Sigmoid colon (tissue), 7 donors: ENCODE measurements around the gene NRG2. TPM values are rescaled to one million over a fixed set of nuclear protein-coding genes. Genes with fewer than 3 reads are reported as not detected.

Source experiments
- DNase-seq: peaks from one replicate; pipeline ENCODE4 v3.0.0-alpha.2; 2019
- H3K27ac ChIP-seq, 4 donors: fragments of 200-600 bp; sonication (generic); one replicate each; pipeline ENCODE4 v1.5.1; 2016 to 2019; ENCODE audit warnings: mild to moderate bottlenecking in 1 of 4
- H3K27me3 ChIP-seq, 3 donors: fragments of 200-600 bp; sonication (generic); one replicate each; pipeline ENCODE4 v1.5.1; 2019; ENCODE audit warnings: mild to moderate bottlenecking in 1 of 3
- H3K36me3 ChIP-seq, 4 donors: fragments of 200-600 bp; sonication (generic); one replicate each; pipeline ENCODE4 v1.5.1; 2016 to 2019
- H3K4me1 ChIP-seq, 4 donors: fragments of 200-600 bp; sonication (generic); one replicate each; pipeline ENCODE4 v1.5.1; 2017 to 2019
- H3K4me3 ChIP-seq, 4 donors: fragments of 200-600 bp; sonication (generic); one replicate each; pipeline ENCODE4 v1.5.1; 2017 to 2019; ENCODE audit warnings: mild to moderate bottlenecking in 2 of 4, moderate library complexity in 1 of 4
- H3K9me3 ChIP-seq, 4 donors: fragments of 200-600 bp in 3 of 4; sonication (generic) in 3 of 4; one replicate each; pipeline versions ENCODE4 v1.5.1 to v1.6.1; 2013 to 2019
- EP300 ChIP-seq, 4 donors: sonication (generic); formaldehyde crosslinking; IDR thresholded peaks; one replicate each; pipeline ENCODE4 v1.6.1; 2017; ENCODE audit warnings: antibody characterized with exemption in 4 of 4
- POLR2A ChIP-seq, 2 donors: fragments of 450-650 bp; IDR thresholded peaks; one replicate each; pipeline ENCODE4 v1.6.1; 2016; ENCODE audit warnings: antibody characterized with exemption in 2 of 2, mild to moderate bottlenecking in 2 of 2, moderate library complexity in 2 of 2
- POLR2AphosphoS5 ChIP-seq, 4 donors: sonication (generic); formaldehyde crosslinking; IDR thresholded peaks; one replicate each; pipeline ENCODE4 v1.6.1; 2017; ENCODE audit warnings: antibody characterized with exemption in 4 of 4
- WGBS, 2 donors: extraction: QIAGEN DNeasy Blood & Tissue Kit; methylation state at CpG; one replicate each; pipeline ENCODE4 v1.1.7; 2013; 5-methylcytosine and 5-hydroxymethylcytosine counted together
- intact Hi-C: fragments of 100-400 bp; cut with DNase I; formaldehyde crosslinking; loops from one replicate; pipeline ENCODE4 v1.15.1; 2023
- polyA plus RNA-seq, 3 donors: library from polyadenylated mRNA; stranded (reverse); fragments of 200-250 nt; gene quantifications; one replicate each; pipeline ENCODE4 v1.2.3, GENCODE V29; 2013
- total RNA-seq, 4 donors: library from RNA; depleted of rRNA; stranded (reverse); fragments of >200 nt; gene quantifications; one replicate each; pipeline ENCODE4 v1.1.0, GENCODE V29; 2016
- TF ChIP-seq, protein P1 (sequence below), 4 experiments: fragments of 450-650 bp in 3 of 4; fragments of 200-600 bp in 1 of 4; IDR thresholded peaks; one replicate each; pipeline ENCODE4 v1.5.1; 2016 to 2019; ENCODE audit warnings: antibody characterized with exemption in 4 of 4, mild to moderate bottlenecking in 3 of 4, moderate library complexity in 2 of 4
- donor health status: healthy with polysubstance abuse.
- donor health status: Bipolar disorder and iron deficiency.
- donor health status: healthy.

NRG2 gene
- total and polyA plus RNA-seq, 7 donors = 0.80 to 11.9 (median 4.8) TPM; not detected in 2

DNA sequence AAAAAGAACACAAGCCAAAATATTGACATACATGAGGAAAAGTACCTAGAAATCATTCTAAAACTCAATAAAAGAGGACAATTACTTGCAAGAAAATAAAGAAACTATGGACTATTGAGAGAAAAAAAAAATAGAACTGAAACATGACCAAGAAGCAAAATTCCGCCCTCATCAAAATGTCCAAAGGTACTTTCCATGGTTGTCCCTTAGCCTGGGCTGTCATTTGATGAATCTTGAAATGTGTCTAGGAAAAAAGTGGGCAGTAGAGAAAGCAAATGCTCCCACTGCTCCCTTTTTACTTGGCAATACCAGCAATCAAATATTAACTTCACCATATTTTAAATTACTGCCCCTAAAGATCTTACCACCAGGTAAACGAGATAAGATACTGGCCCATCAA, 10.8 kb downstream of the NRG2 start:
- Histone ChIP-seq H3K36me3 (no peaks in the 10 kb centered on the region), H3K9me3 (no peaks in the 10 kb centered on the region), H3K27me3 (no peaks in the 10 kb centered on the region), H3K4me1 (peaks cover 0 to 19% (median 2%) of the 10 kb centered on the region in 4 donors), H3K4me3 (no peak overlapping the region), H3K27ac (no peak overlapping the region)
- no peak for DNase-seq
- 78 to 83% methylated on average over 2 of the region's 2 CpGs for WGBS, 2 donors
- TF ChIP-seq, protein P1, sequence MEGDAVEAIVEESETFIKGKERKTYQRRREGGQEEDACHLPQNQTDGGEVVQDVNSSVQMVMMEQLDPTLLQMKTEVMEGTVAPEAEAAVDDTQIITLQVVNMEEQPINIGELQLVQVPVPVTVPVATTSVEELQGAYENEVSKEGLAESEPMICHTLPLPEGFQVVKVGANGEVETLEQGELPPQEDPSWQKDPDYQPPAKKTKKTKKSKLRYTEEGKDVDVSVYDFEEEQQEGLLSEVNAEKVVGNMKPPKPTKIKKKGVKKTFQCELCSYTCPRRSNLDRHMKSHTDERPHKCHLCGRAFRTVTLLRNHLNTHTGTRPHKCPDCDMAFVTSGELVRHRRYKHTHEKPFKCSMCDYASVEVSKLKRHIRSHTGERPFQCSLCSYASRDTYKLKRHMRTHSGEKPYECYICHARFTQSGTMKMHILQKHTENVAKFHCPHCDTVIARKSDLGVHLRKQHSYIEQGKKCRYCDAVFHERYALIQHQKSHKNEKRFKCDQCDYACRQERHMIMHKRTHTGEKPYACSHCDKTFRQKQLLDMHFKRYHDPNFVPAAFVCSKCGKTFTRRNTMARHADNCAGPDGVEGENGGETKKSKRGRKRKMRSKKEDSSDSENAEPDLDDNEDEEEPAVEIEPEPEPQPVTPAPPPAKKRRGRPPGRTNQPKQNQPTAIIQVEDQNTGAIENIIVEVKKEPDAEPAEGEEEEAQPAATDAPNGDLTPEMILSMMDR (IDR thresholded peaks at IDR 0.05) = no peak
- no peak for TF ChIP-seq EP300 (IDR thresholded peaks at IDR 0.05)
- TF ChIP-seq POLR2A (IDR thresholded peaks at IDR 0.05) = no peak
- no peak for TF ChIP-seq POLR2AphosphoS5 (IDR thresholded peaks at IDR 0.05)
- intact Hi-C loops = no loop called here

DNA sequence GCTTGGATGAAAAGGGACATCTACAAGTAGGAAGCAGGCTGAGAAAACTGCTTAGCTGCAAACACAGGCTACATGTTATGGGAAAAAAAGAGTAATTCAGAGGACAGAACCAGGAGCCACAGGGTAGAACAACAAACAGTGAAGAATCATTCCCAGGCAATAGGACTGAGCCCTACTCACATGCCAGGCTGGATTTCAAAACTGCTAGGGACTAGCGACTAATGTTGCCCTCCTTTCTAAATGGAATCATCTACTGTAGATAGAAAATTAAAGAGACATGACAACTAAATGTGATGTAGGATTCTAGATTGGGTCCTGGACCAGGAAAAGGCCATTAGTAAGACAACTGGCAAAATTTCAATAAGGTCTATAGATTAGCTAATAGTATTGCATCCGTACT, 15.3 kb downstream of the NRG2 start:
- no peak overlapping the region for H3K27ac ChIP-seq
- no peak for TF ChIP-seq EP300 (IDR thresholded peaks at IDR 0.05)
- TF ChIP-seq POLR2A (IDR thresholded peaks at IDR 0.05) = no peak
- TF ChIP-seq, protein P1 (IDR thresholded peaks at IDR 0.05) = no peak
- TF ChIP-seq POLR2AphosphoS5 (IDR thresholded peaks at IDR 0.05) = no peak
- H3K9me3 ChIP-seq = no peaks in the 10 kb centered on the region
- H3K4me1 ChIP-seq = peaks cover 0 to 16% (median 2%) of the 10 kb centered on the region in 4 donors
- H3K36me3 ChIP-seq = no peaks in the 10 kb centered on the region
- 96% methylated on average over 2 of the region's 2 CpGs for WGBS, 2 donors
- no peaks in the 10 kb centered on the region for H3K27me3 ChIP-seq
- intact Hi-C loops = no loop called here
- no peak for DNase-seq
- H3K4me3 ChIP-seq = no peak overlapping the region

DNA sequence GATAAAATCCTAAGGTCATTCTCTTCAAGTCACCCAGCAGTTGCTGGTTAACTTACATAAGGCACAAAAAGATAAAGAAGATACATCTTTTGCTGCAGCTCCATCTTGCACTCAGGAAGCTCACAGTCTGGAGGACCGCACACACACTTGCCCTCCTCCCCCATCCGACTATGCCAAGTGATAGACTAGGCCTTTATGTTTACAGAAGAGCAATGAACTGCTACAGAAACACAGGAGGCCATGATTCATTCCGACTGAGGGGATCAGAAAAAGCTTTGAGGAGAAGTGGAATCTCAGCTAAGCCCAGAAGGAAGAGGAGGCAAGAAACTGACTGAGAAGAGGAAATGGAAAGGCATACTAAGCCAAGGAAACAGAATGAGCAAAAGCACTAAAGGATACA, 17.4 kb downstream of the NRG2 start:
- Histone ChIP-seq H3K27ac (no peak overlapping the region), H3K4me3 (no peak overlapping the region), H3K27me3 (no peaks in the 10 kb centered on the region), H3K4me1 (peaks cover 0 to 36% (median 21%) of the 10 kb centered on the region in 4 donors), H3K36me3 (no peaks in the 10 kb centered on the region), H3K9me3 (no peaks in the 10 kb centered on the region)
- WGBS, 2 donors = 73 to 82% methylated on average over 3 of the region's 3 CpGs
- intact Hi-C loops = no loop called here
- no peak for DNase-seq
- no peak for TF ChIP-seq EP300 (IDR thresholded peaks at IDR 0.05)
- TF ChIP-seq POLR2A (IDR thresholded peaks at IDR 0.05) = no peak
- TF ChIP-seq POLR2AphosphoS5 (IDR thresholded peaks at IDR 0.05) = no peak
- TF ChIP-seq, protein P1 (IDR thresholded peaks at IDR 0.05) = no peak

DNA sequence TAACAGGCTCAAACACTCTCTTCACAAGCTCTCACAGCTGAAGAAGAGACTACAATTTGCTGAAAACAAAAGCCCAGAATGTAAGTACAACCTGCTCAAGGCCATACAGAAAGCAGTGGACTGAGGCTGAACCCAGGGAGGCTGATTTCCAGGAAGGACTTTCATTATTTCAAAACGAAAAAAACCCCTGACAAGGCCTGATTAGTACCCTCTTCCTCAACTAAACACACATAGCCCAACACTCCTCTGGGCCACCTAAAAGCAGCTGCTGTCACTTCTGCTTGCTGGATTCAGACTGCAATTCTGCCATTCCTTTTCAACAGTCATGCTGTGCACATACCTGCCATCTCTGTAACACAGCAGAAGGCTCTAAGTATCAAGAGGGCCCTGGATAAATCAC, 18.2 kb downstream of the NRG2 start:
- peaks cover 0 to 44% (median 29%) of the 10 kb centered on the region in 4 donors for H3K4me1 ChIP-seq
- intact Hi-C loops = no loop called here
- H3K27me3 ChIP-seq = no peaks in the 10 kb centered on the region
- TF ChIP-seq EP300 (IDR thresholded peaks at IDR 0.05) (no peak), POLR2AphosphoS5 (IDR thresholded peaks at IDR 0.05) (no peak), POLR2A (IDR thresholded peaks at IDR 0.05) (no peak)
- TF ChIP-seq, protein P1 (IDR thresholded peaks at IDR 0.05) = no peak
- 16 to 42% methylated on average over 1 of the region's 1 CpG for whole genome bisulfite sequencing, 2 donors
- H3K36me3 ChIP-seq = no peaks in the 10 kb centered on the region
- DNase-seq = no peak
- H3K9me3 ChIP-seq = no peaks in the 10 kb centered on the region
- no peak overlapping the region for H3K4me3 ChIP-seq
- H3K27ac ChIP-seq = no peak overlapping the region

DNA sequence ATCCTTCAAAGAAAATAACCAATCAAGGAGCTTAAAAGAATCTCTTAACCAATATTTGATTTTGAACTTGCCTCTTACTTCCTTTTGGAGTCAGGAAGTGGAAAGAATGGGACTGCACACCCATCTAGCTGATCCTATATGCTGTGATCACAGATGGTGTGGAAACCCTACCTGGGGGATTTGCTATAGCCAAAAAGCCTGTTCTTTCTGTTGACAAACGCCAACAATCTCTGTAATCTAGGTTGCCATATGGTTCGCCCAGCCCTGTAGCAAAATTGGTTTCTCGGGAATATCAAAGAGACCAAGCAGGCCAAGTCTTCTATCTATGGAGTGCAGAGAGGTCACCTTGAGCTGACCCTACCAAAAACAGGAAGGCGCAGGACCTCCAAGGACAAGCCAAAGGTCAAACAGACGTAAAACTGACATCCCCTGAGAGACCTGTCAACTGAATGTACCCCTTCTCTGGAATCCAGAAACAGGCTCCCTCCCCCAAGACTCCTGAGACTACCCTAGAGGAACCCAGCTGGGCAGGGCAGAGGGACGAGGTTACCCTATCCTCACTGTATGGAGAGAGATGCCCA, 19.4 kb downstream of the NRG2 start:
- WGBS, 2 donors = 88% methylated on average over 6 of the region's 6 CpGs
- TF ChIP-seq POLR2AphosphoS5 (IDR thresholded peaks at IDR 0.05) (no peak), EP300 (IDR thresholded peaks at IDR 0.05) (no peak), POLR2A (IDR thresholded peaks at IDR 0.05) (no peak)
- TF ChIP-seq, protein P1 (IDR thresholded peaks at IDR 0.05) = no peak
- Histone ChIP-seq H3K27me3 (no peaks in the 10 kb centered on the region), H3K4me1 (peaks cover 0 to 57% (median 40%) of the 10 kb centered on the region in 4 donors), H3K9me3 (no peaks in the 10 kb centered on the region), H3K27ac (no peak overlapping the region), H3K4me3 (no peak overlapping the region), H3K36me3 (no peaks in the 10 kb centered on the region)
- no peak for DNase-seq
- intact Hi-C loops = no loop called here
